HCT116 (cell line): ENCODE data around the gene PSORS1C2. TPM values are rescaled to one million over a fixed set of nuclear protein-coding genes. Genes with fewer than 3 reads are reported as not detected.

Source experiments
- ATAC-seq: fragments of 200-7000 bp; cut with Tn5 transposase; 2 replicates; pipeline ENCODE4 v1.9.1; 2020; ENCODE audit warnings: mild to moderate bottlenecking, moderate library complexity
- BruUV-seq: library from RNA; stranded (reverse); fragments of 400-500 nt; replicated peaks from 2 replicates; lab custom pipeline; 2021; lab: Mats Ljungman, UMichigan
- CTCF ChIA-PET: fragments of 300-600 bp; sonication (Branson Sonifier 250); formaldehyde crosslinking; loops from one replicate; lab custom pipeline; 2021; ENCODE audit warnings: antibody characterized with exemption; lab: Charles Lee
- POLR2A ChIA-PET: fragments of 300-600, 350-600 bp; sonication (Branson Sonifier 250); formaldehyde crosslinking; loops from one replicate; lab custom pipeline; 2021; ENCODE audit warnings: antibody characterized with exemption; lab: Charles Lee
- RAD21 ChIA-PET, 2 experiments: fragments of 300-600 bp; sonication (Branson Sonifier 250); formaldehyde crosslinking; loops; one replicate each; lab custom pipeline; 2023; ENCODE audit warnings: low total read pairs in 2 of 2; ENCODE audit not compliant: uncharacterized antibody in 2 of 2, unreplicated experiment in 2 of 2, low non-redundant PET in 1 of 2; lab: Charles Lee
- DNase-seq: peaks from one replicate; pipeline ENCODE4 v3.0.0-alpha.2; 2010; ENCODE audit warnings: low read depth, low spot score
- H2AFZ ChIP-seq: fragments of 200-600 bp; shearing (Covaris generic), sonication (generic); 2 replicates; pipeline ENCODE4 v1.6.1; 2017; ENCODE audit warnings: low read depth, mixed run types, mixed read lengths, antibody characterized with exemption, low read length; ENCODE audit not compliant: poor library complexity, severe bottlenecking
- H3K27ac ChIP-seq: 2 replicates; pipeline ENCODE4 v1.5.1; 2012; ENCODE audit warnings: low read depth, low read length
- H3K27me3 ChIP-seq: fragments of 200-600 bp; sonication (generic); 2 replicates; pipeline ENCODE4 v1.6.1; 2016; ENCODE audit warnings: mixed run types, low read length, mixed read lengths; ENCODE audit not compliant: insufficient read depth
- H3K36me3 ChIP-seq, 2 experiments: fragments of 200-500 bp in 1 of 2; fragments of 200-600 bp in 1 of 2; sonication (Bioruptor generic) in 1 of 2; sonication (generic) in 1 of 2; 2 replicates each; pipeline versions ENCODE4 v1.5.1 to v1.6.1; 2014 to 2016; ENCODE audit warnings: low read length in 2 of 2, inconsistent platforms in 1 of 2, mixed read lengths in 1 of 2, mixed run types in 1 of 2; ENCODE audit not compliant: insufficient read depth in 2 of 2, control insufficient read depth in 1 of 2
- H3K4me1 ChIP-seq, 2 experiments: fragments of 200-600 bp in 1 of 2; sonication (generic) in 1 of 2; 2 replicates each; pipeline versions ENCODE4 v1.5.1 to v1.6.1; 2012 to 2017; ENCODE audit warnings: low read length in 2 of 2, inconsistent platforms in 1 of 2, mild to moderate bottlenecking in 1 of 2, mixed read lengths in 1 of 2, mixed run types in 1 of 2, moderate library complexity in 1 of 2; ENCODE audit not compliant: insufficient read depth in 2 of 2, control insufficient read depth in 1 of 2
- H3K4me2 ChIP-seq: fragments of 200-600 bp; sonication (generic); 2 replicates; pipeline ENCODE4 v1.6.1; 2017; ENCODE audit warnings: mixed run types, low read length, mixed read lengths
- H3K4me3 ChIP-seq, 2 experiments: fragments of 200-600 bp in 1 of 2; sonication (generic) in 1 of 2; replicated peaks in 1 of 2; 2 replicates each; pipeline ENCODE4 v1.5.1; 2011 to 2016; ENCODE audit warnings: low read length in 2 of 2, control low read depth in 1 of 2, low read depth in 1 of 2, mild to moderate bottlenecking in 1 of 2, mixed read lengths in 1 of 2, mixed run types in 1 of 2
- H3K79me2 ChIP-seq: fragments of 200-600 bp; sonication (generic); 2 replicates; pipeline ENCODE4 v1.6.1; 2017; ENCODE audit warnings: mild to moderate bottlenecking, mixed run types, low read length, moderate library complexity, mixed read lengths; ENCODE audit not compliant: insufficient read depth
- H3K9ac ChIP-seq: fragments of 200-600 bp; sonication (generic); 2 replicates; pipeline ENCODE4 v1.6.1; 2016; ENCODE audit warnings: low read length, mixed read lengths
- H3K9me2 ChIP-seq: fragments of 200-600 bp; sonication (generic), shearing (Covaris generic); 2 replicates; pipeline ENCODE4 v1.6.1; 2017; ENCODE audit warnings: mixed run types, mild to moderate bottlenecking, moderate library complexity; ENCODE audit not compliant: insufficient read depth
- H3K9me3 ChIP-seq, 2 experiments: fragments of 200-500 bp in 1 of 2; fragments of 200-600 bp in 1 of 2; sonication (Bioruptor generic) in 1 of 2; sonication (generic) in 1 of 2; 2 replicates each; pipeline ENCODE4 v1.6.1; 2014 to 2017; ENCODE audit warnings: low read length in 2 of 2, mixed read lengths in 2 of 2, inconsistent platforms in 1 of 2, low read depth in 1 of 2, mild to moderate bottlenecking in 1 of 2, mixed run types in 1 of 2, moderate library complexity in 1 of 2; ENCODE audit not compliant: control insufficient read depth in 1 of 2, insufficient read depth in 1 of 2
- H4K20me1 ChIP-seq: fragments of 200-600 bp; sonication (generic), shearing (Covaris generic); 2 replicates; pipeline ENCODE4 v1.6.1; 2017; ENCODE audit warnings: mixed run types, mild to moderate bottlenecking, moderate library complexity; ENCODE audit not compliant: insufficient read depth
- ATF3 ChIP-seq: IDR thresholded peaks from 2 replicates; pipeline ENCODE4 v1.6.1; 2012
- CTCF ChIP-seq, 3 experiments: fragments of 200-600 bp in 1 of 3; sonication (generic) in 1 of 3; IDR thresholded peaks in 2 of 3; conservative IDR thresholded peaks in 1 of 3; 2 replicates each; pipeline ENCODE4 v1.5.1; 2012 to 2017; ENCODE audit warnings: low read depth in 2 of 3, low read length in 2 of 3, antibody characterized with exemption in 1 of 3, borderline replicate concordance in 1 of 3, control low read depth in 1 of 3, mild to moderate bottlenecking in 1 of 3, mixed read lengths in 1 of 3, mixed run types in 1 of 3, moderate library complexity in 1 of 3; ENCODE audit not compliant: insufficient read depth in 1 of 3
- EGR1 ChIP-seq: IDR thresholded peaks from 2 replicates; pipeline ENCODE4 v1.6.1; 2012; ENCODE audit warnings: low read depth
- EZH2phosphoT487 ChIP-seq: fragments of 200-600 bp; IDR thresholded peaks from 2 replicates; pipeline ENCODE4 v1.6.1; 2018; ENCODE audit warnings: antibody characterized with exemption, borderline replicate concordance
- POLR2A ChIP-seq: IDR thresholded peaks from 2 replicates; pipeline ENCODE4 v1.7.0; 2011; ENCODE audit warnings: borderline replicate concordance; ENCODE audit not compliant: insufficient read depth, insufficient read length; ENCODE audit errors: extremely low read depth
- RAD21 ChIP-seq: IDR thresholded peaks from 2 replicates; pipeline ENCODE4 v1.6.1; 2012; ENCODE audit warnings: low read depth, mild to moderate bottlenecking
- TCF7L2 ChIP-seq: IDR thresholded peaks from 2 replicates; pipeline ENCODE4 v1.7.0; 2011; ENCODE audit warnings: borderline replicate concordance, inconsistent platforms; ENCODE audit not compliant: insufficient read depth, insufficient read length; ENCODE audit errors: extremely low read depth
- intact Hi-C: fragments of 100-400 bp; cut with micrococcal nuclease; formaldehyde crosslinking; loops from 2 replicates; pipeline ENCODE4 v1.10.0; 2022
- total RNA-seq: library from RNA; stranded (reverse); gene quantifications from one replicate; pipeline ENCODE4 v1.2.1, GENCODE V29; 2021; ENCODE audit not compliant: unreplicated experiment

The PSORS1C2 gene
- total RNA-seq, 1 experiment from 2014 or later: not detected

DNA sequence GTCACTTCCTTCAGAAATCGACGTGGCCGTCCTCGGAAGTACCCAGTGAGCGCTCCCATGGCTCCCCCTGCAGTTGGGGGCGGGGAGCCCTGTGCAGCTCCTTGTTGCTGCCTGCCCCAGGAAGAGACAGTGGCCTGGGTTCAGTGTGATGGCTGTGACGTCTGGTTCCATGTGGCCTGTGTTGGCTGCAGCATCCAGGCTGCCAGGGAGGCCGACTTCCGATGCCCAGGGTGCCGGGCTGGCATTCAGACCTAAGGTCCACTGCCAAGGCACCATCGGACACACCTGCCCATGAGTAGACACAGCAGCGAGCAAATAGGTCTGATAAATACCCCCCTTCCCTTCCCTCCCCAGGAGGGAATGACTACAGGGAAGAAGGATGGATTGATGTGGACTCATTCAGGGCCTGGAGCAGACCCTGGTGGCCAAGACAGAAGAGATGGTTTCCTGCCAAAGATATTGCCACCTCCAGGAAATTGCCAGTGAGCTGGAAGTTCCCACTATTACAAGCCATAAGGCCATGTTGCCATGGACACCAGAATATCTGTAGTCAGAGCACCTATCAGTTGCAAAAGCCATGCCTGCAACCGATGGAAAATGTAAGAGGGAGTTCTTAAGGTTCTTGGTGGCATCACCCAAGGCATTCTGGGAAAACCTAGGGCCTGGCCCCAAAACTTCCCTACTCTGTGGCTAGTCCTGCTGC, 23.7 kb upstream of the PSORS1C2 start:
- POLR2A ChIA-PET: no interaction called here
- RAD21 ChIA-PET: no interaction called here
- Histone ChIP-seq H3K4me2 (no peak overlapping the region), H3K4me1 (peaks cover 13 to 19% of the 10 kb centered on the region in 2 experiments), H4K20me1 (no peaks in the 10 kb centered on the region), H3K4me3 (no peak overlapping the region), H3K27ac (no peak overlapping the region), H3K9me2 (no peaks in the 10 kb centered on the region), H3K27me3 (no peaks in the 10 kb centered on the region), H3K9me3 (no peaks in the 10 kb centered on the region), H3K36me3 (peaks cover 3 to 12% of the 10 kb centered on the region in 2 experiments; a peak in 3 of 4 replicates), H3K9ac (no peak overlapping the region), H3K79me2 (peaks cover 5% of the 10 kb centered on the region; the same call in 1 of the 2 replicates), H2AFZ (no peak overlapping the region)
- ATAC-seq (no peak), DNase-seq (no peak)
- no TSS peak for BruUV-seq
- TF ChIP-seq POLR2A: no peak
- no peak for TF ChIP-seq CTCF (IDR thresholded peaks at IDR 0.05 in 2 of 3, conservative IDR thresholded peaks at IDR 0.05 in 1 of 3; ENCODE audit: borderline replicate concordance in 1 of 3, insufficient read depth in 1 of 3, low read depth in 2 of 3, low read length in 2 of 3)
- TF ChIP-seq TCF7L2: no peak
- no peak for TF ChIP-seq RAD21
- no peak for TF ChIP-seq ATF3
- TF ChIP-seq EZH2phosphoT487: no peak
- TF ChIP-seq EGR1: no peak
- CTCF ChIA-PET: no interaction called here
- intact Hi-C loops: no loop called here
